ENCODE data around the gene SH3TC2.

SH3TC2 gene

GRCh38 chr5:148976569-148977381, 86.1 kb downstream of the SH3TC2 start:
- ChIA-PET POLR2A (interaction anchor here (0.6 kb wide), 1 partner anchor 11 kb away, joined by 5 read pairs; no protein-coding TSS in a partner anchor), CTCF (interaction anchor here (0.6 to 3.6 kb wide), 9 partner anchors 10 to 246 kb away, joined by 3 to 14 read pairs (median 6); no protein-coding TSS in a partner anchor)
- DNase-seq (ENCODE audit: low read depth, low spot score) = peak; percentile 49
- TF ChIP-seq CTCF (IDR thresholded peaks at IDR 0.05; ENCODE audit: insufficient read depth, low read length, missing control alignments) = no peak
- H3K4me3 ChIP-seq (ENCODE audit: low read depth, low read length) = no peak overlapping the region

- TF ChIP-seq CTCF (IDR thresholded peaks at IDR 0.05; ENCODE audit: insufficient read depth, low read length, missing control alignments) = no peak
- no peak for DNase-seq (ENCODE audit: low read depth, low spot score)
- H3K4me3 ChIP-seq (ENCODE audit: low read depth, low read length) = no peak overlapping the region
- ChIA-PET CTCF (interaction anchor here (0.7 to 1.6 kb wide), 3 partner anchors 8 to 294 kb away, joined by 3 to 4 read pairs (median 3); no protein-coding TSS in a partner anchor), POLR2A (no interaction called here)
Measured at GRCh38 chr5:148974642-148975327, 88.1 kb downstream of the SH3TC2 start.

GRCh38 chr5:148973455-148973854, 89.4 kb downstream of the SH3TC2 start:
- no peak for DNase-seq (ENCODE audit: low read depth, low spot score)
- ChIA-PET CTCF (interaction anchor here (1.1 to 1.4 kb wide), 3 partner anchors 15 to 232 kb away, joined by 3 to 5 read pairs (median 4); no protein-coding TSS in a partner anchor), POLR2A (no interaction called here)
- H3K4me3 ChIP-seq (ENCODE audit: low read depth, low read length) = no peak overlapping the region
- TF ChIP-seq CTCF (IDR thresholded peaks at IDR 0.05; ENCODE audit: insufficient read depth, low read length, missing control alignments) = no peak

- ChIA-PET POLR2A (no interaction called here), CTCF (interaction anchor here (0.7 to 1.4 kb wide), 5 partner anchors 15 to 232 kb away, joined by 3 to 5 read pairs (median 3); no protein-coding TSS in a partner anchor)
- no peak for DNase-seq (ENCODE audit: low read depth, low spot score)
Measured at GRCh38 chr5:148972974-148973374, 89.9 kb downstream of the SH3TC2 start.

GRCh38 chr5:148972396-148972795, 90.5 kb downstream of the SH3TC2 start:
- H3K4me3 ChIP-seq (ENCODE audit: low read depth, low read length) = no peak overlapping the region
- POLR2A ChIA-PET = no interaction called here
- CTCF ChIA-PET = interaction anchor here (0.7 to 6.7 kb wide), 6 partner anchors 15 to 231 kb away, joined by 3 to 56 read pairs (median 4); no protein-coding TSS in a partner anchor
- no peak for TF ChIP-seq CTCF (IDR thresholded peaks at IDR 0.05; ENCODE audit: insufficient read depth, low read length, missing control alignments)
- DNase-seq (ENCODE audit: low read depth, low spot score) = no peak

More at GRCh38 chr5:148972974-148973374, 89.9 kb downstream of the SH3TC2 start:
- TF ChIP-seq CTCF (IDR thresholded peaks at IDR 0.05; ENCODE audit: insufficient read depth, low read length, missing control alignments) = peak; percentile 4
- no peak overlapping the region for H3K4me3 ChIP-seq (ENCODE audit: low read depth, low read length)

GRCh38 chr5:148970876-148971275, 92.0 kb downstream of the SH3TC2 start:
- CTCF ChIA-PET = interaction anchor here (0.8 to 6.7 kb wide), 5 partner anchors 11 to 181 kb away, joined by 3 to 56 read pairs (median 4); no protein-coding TSS in a partner anchor

More at GRCh38 chr5:148970876-148971275, 92.0 kb downstream of the SH3TC2 start:
- POLR2A ChIA-PET = no interaction called here
- no peak overlapping the region for H3K4me3 ChIP-seq (ENCODE audit: low read depth, low read length)
- TF ChIP-seq CTCF (IDR thresholded peaks at IDR 0.05; ENCODE audit: insufficient read depth, low read length, missing control alignments) = no peak
- DNase-seq (ENCODE audit: low read depth, low spot score) = no peak

Measured in AG04449 (cell line).